ENCODE results near the gene ARL15.
"Not testable (repeated sequence)": the region's sequence is repeated elsewhere in the genome, so short reads cannot be mapped to it uniquely, and the experiment has no call there.

ARL15 gene

DNA sequence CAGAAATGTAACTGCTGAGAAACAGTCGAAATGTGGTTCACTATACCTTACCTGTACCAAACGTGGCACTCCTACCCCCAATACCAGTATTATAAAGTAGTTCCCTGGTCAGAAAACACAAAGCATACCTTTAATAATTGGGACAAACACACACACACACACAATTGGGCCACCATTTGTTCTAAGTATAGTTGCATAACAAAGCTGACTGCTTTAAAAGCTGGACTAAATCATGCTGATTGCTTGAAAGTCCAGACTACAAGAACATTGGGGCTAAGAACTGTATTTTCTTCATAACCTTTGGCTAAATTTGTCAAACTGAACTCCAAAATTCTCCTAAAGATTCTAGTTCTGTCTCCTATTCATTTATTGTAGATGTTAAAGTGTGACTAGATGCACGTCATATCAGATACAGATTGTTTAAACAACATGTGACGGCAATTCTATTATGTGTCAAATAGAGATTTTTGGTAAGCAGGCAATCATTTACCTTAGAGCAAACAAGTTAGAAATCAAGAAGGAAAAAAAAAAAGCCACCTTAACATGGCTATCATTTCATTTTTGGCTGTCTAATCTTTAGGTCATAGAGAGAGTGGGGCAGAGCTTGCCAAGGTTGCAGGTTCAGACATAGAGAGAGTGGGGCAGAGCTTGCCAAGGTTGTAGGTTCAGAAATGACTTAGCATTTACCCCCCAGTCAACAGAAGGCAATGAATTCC lies 265.1 kb downstream of the ARL15 start:
- Histone ChIP-seq H4K91ac (ENCODE audit: low read depth, low read length) (no peak overlapping the region), H3K9me3 (ENCODE audit: insufficient read depth, low read depth, low read length) (no peaks in the 10 kb centered on the region), H4K8ac (ENCODE audit: low read depth, low read length) (no peak overlapping the region), H2AFZ (ENCODE audit: insufficient read depth, low read length, poor library complexity) (no peak overlapping the region), H3K79me2 (ENCODE audit: control insufficient read depth, insufficient read depth, low read length, poor library complexity) (no peaks in the 10 kb centered on the region), H3K4ac (ENCODE audit: low read depth, low read length) (no peak overlapping the region), H2BK12ac (ENCODE audit: low read length) (no peak overlapping the region), H4K12ac (ENCODE audit: low read depth, low read length) (no peak overlapping the region), H3K4me2 (ENCODE audit: low read length) (no peak overlapping the region), H3K27me3 (ENCODE audit: insufficient read depth, low read length) (no peaks in the 10 kb centered on the region), H3K4me1 (ENCODE audit: control insufficient read depth in 1 of 2, insufficient read depth in 2 of 2, low read length in 2 of 2) (peaks cover 0 to 3% of the 10 kb centered on the region in 2 experiments), H2BK120ac (ENCODE audit: insufficient read depth, low read length, poor library complexity) (no peak overlapping the region), H3K18ac (ENCODE audit: low read length) (no peak overlapping the region), H3K9ac (ENCODE audit: low read length) (no peak overlapping the region), H2AK5ac (ENCODE audit: low read length) (no peak overlapping the region), H3K36me3 (ENCODE audit: control insufficient read depth in 1 of 2, insufficient read depth in 2 of 2, low read length in 2 of 2) (no peaks in the 10 kb centered on the region), H2BK5ac (ENCODE audit: low read depth, low read length, poor library complexity) (no peak overlapping the region), H3K27ac (ENCODE audit: low read depth, low read length) (no peak overlapping the region), H3K79me1 (ENCODE audit: low read length) (no peaks in the 10 kb centered on the region), H3K4me3 (ENCODE audit: low read depth, low read length) (no peak overlapping the region), H3K23ac (ENCODE audit: low read length) (no peak overlapping the region), H3K14ac (ENCODE audit: low read length) (no peak overlapping the region)
- no peak for DNase-seq
- WGBS (ENCODE audit: extremely low coverage, insufficient coverage, insufficient read length): no CpG with 5 or more reads among the region's 4 CpGs

GRCh38 chr5:54044276-54044675 lies 266.1 kb downstream of the ARL15 start:
- not testable (repeated sequence) for H3K18ac ChIP-seq (ENCODE audit: low read length); H2AFZ ChIP-seq (ENCODE audit: insufficient read depth, low read length, poor library complexity); H3K27ac ChIP-seq (ENCODE audit: low read depth, low read length); H3K4ac ChIP-seq (ENCODE audit: low read depth, low read length); H3K79me2 ChIP-seq (ENCODE audit: control insufficient read depth, insufficient read depth, low read length, poor library complexity); H4K12ac ChIP-seq (ENCODE audit: low read depth, low read length); H3K23ac ChIP-seq (ENCODE audit: low read length); H3K14ac ChIP-seq (ENCODE audit: low read length); H3K4me2 ChIP-seq (ENCODE audit: low read length); H2AK5ac ChIP-seq (ENCODE audit: low read length); H4K91ac ChIP-seq (ENCODE audit: low read depth, low read length); H3K9ac ChIP-seq (ENCODE audit: low read length); H2BK12ac ChIP-seq (ENCODE audit: low read length); H2BK120ac ChIP-seq (ENCODE audit: insufficient read depth, low read length, poor library complexity); H3K4me3 ChIP-seq (ENCODE audit: low read depth, low read length); H3K27me3 ChIP-seq (ENCODE audit: insufficient read depth, low read length); H3K4me1 ChIP-seq (ENCODE audit: control insufficient read depth in 1 of 2, insufficient read depth in 2 of 2, low read length in 2 of 2); H3K36me3 ChIP-seq (ENCODE audit: control insufficient read depth in 1 of 2, insufficient read depth in 2 of 2, low read length in 2 of 2); DNase-seq; H3K79me1 ChIP-seq (ENCODE audit: low read length); H4K8ac ChIP-seq (ENCODE audit: low read depth, low read length); H3K9me3 ChIP-seq (ENCODE audit: insufficient read depth, low read depth, low read length); H2BK5ac ChIP-seq (ENCODE audit: low read depth, low read length, poor library complexity)
- whole genome bisulfite sequencing (ENCODE audit: extremely low coverage, insufficient coverage, insufficient read length): no CpG with 5 or more reads among the region's 10 CpGs

GRCh38 chr5:54040804-54041203 lies 269.6 kb downstream of the ARL15 start:
- WGBS (ENCODE audit: extremely low coverage, insufficient coverage, insufficient read length): no CpG with 5 or more reads among the region's 1 CpG
- H3K18ac ChIP-seq (ENCODE audit: low read length): no peak overlapping the region
- no peaks in the 10 kb centered on the region for H3K9me3 ChIP-seq (ENCODE audit: insufficient read depth, low read depth, low read length)

GRCh38 chr5:54040018-54040417 lies 270.4 kb downstream of the ARL15 start:
- H3K23ac ChIP-seq (ENCODE audit: low read length): no peak overlapping the region
- no peak overlapping the region for H3K4ac ChIP-seq (ENCODE audit: low read depth, low read length)
- H2AFZ ChIP-seq (ENCODE audit: insufficient read depth, low read length, poor library complexity): no peak overlapping the region
- H4K8ac ChIP-seq (ENCODE audit: low read depth, low read length): no peak overlapping the region
- no peak overlapping the region for H4K12ac ChIP-seq (ENCODE audit: low read depth, low read length)
- no peaks in the 10 kb centered on the region for H3K9me3 ChIP-seq (ENCODE audit: insufficient read depth, low read depth, low read length)
- H2AK5ac ChIP-seq (ENCODE audit: low read length): no peak overlapping the region
- H3K4me2 ChIP-seq (ENCODE audit: low read length): no peak overlapping the region
- DNase-seq: no peak
- no peak overlapping the region for H2BK120ac ChIP-seq (ENCODE audit: insufficient read depth, low read length, poor library complexity)
- no peaks in the 10 kb centered on the region for H3K36me3 ChIP-seq (ENCODE audit: control insufficient read depth in 1 of 2, insufficient read depth in 2 of 2, low read length in 2 of 2)
- H3K27ac ChIP-seq (ENCODE audit: low read depth, low read length): no peak overlapping the region
- H3K79me1 ChIP-seq (ENCODE audit: low read length): no peaks in the 10 kb centered on the region
- H2BK12ac ChIP-seq (ENCODE audit: low read length): no peak overlapping the region
- no peak overlapping the region for H3K4me3 ChIP-seq (ENCODE audit: low read depth, low read length)
- H2BK5ac ChIP-seq (ENCODE audit: low read depth, low read length, poor library complexity): no peak overlapping the region
- H3K18ac ChIP-seq (ENCODE audit: low read length): no peak overlapping the region
- no peaks in the 10 kb centered on the region for H3K79me2 ChIP-seq (ENCODE audit: control insufficient read depth, insufficient read depth, low read length, poor library complexity)
- H3K14ac ChIP-seq (ENCODE audit: low read length): no peak overlapping the region
- H3K4me1 ChIP-seq (ENCODE audit: control insufficient read depth in 1 of 2, insufficient read depth in 2 of 2, low read length in 2 of 2): no peaks in the 10 kb centered on the region
- H4K91ac ChIP-seq (ENCODE audit: low read depth, low read length): no peak overlapping the region
- H3K9ac ChIP-seq (ENCODE audit: low read length): no peak overlapping the region
- H3K27me3 ChIP-seq (ENCODE audit: insufficient read depth, low read length): no peaks in the 10 kb centered on the region
- no CpG with 5 or more reads among the region's 1 CpG for WGBS (ENCODE audit: extremely low coverage, insufficient coverage, insufficient read length)

More at GRCh38 chr5:54040804-54041203, 269.6 kb downstream of the ARL15 start:
- no peak overlapping the region for H3K23ac ChIP-seq (ENCODE audit: low read length)
- no peak overlapping the region for H3K4ac ChIP-seq (ENCODE audit: low read depth, low read length)
- no peak overlapping the region for H3K9ac ChIP-seq (ENCODE audit: low read length)
- H3K4me3 ChIP-seq (ENCODE audit: low read depth, low read length): no peak overlapping the region
- H2BK12ac ChIP-seq (ENCODE audit: low read length): no peak overlapping the region
- H2BK5ac ChIP-seq (ENCODE audit: low read depth, low read length, poor library complexity): no peak overlapping the region
- no peaks in the 10 kb centered on the region for H3K79me2 ChIP-seq (ENCODE audit: control insufficient read depth, insufficient read depth, low read length, poor library complexity)
- H4K12ac ChIP-seq (ENCODE audit: low read depth, low read length): no peak overlapping the region
- H3K14ac ChIP-seq (ENCODE audit: low read length): no peak overlapping the region
- no peak overlapping the region for H2BK120ac ChIP-seq (ENCODE audit: insufficient read depth, low read length, poor library complexity)
- no peak overlapping the region for H2AK5ac ChIP-seq (ENCODE audit: low read length)
- H3K36me3 ChIP-seq (ENCODE audit: control insufficient read depth in 1 of 2, insufficient read depth in 2 of 2, low read length in 2 of 2): no peaks in the 10 kb centered on the region
- DNase-seq: no peak
- H3K79me1 ChIP-seq (ENCODE audit: low read length): no peaks in the 10 kb centered on the region
- H3K4me1 ChIP-seq (ENCODE audit: control insufficient read depth in 1 of 2, insufficient read depth in 2 of 2, low read length in 2 of 2): no peaks in the 10 kb centered on the region
- H4K91ac ChIP-seq (ENCODE audit: low read depth, low read length): no peak overlapping the region
- no peak overlapping the region for H3K4me2 ChIP-seq (ENCODE audit: low read length)
- H3K27ac ChIP-seq (ENCODE audit: low read depth, low read length): no peak overlapping the region
- H4K8ac ChIP-seq (ENCODE audit: low read depth, low read length): no peak overlapping the region
- no peaks in the 10 kb centered on the region for H3K27me3 ChIP-seq (ENCODE audit: insufficient read depth, low read length)
- no peak overlapping the region for H2AFZ ChIP-seq (ENCODE audit: insufficient read depth, low read length, poor library complexity)

Data from trophoblast cell (in vitro differentiated cells and primary cell).